ENCODE data around the gene GADL1.

DNA sequence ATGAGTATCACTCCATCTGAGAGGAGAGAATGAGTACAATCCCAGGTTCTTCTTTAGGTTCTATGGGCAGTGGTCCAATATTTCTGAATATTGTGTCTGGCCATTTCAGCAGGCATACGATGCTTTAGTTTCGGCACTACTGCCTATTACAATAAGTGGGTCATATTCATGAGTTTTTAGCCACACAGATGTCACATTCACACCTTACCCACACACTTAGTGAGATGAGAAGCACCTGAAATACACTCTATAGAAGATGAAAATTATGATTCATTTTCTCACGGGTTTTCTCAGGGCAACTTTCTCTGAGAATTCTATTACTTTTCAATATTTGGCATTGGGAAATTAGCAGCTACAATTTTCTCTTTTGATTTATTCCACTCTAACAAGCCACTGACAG lies 155.9 kb downstream of the GADL1 start:
- no peak for TF ChIP-seq POLR2A (IDR thresholded peaks at IDR 0.05)
- TF ChIP-seq, protein P1, sequence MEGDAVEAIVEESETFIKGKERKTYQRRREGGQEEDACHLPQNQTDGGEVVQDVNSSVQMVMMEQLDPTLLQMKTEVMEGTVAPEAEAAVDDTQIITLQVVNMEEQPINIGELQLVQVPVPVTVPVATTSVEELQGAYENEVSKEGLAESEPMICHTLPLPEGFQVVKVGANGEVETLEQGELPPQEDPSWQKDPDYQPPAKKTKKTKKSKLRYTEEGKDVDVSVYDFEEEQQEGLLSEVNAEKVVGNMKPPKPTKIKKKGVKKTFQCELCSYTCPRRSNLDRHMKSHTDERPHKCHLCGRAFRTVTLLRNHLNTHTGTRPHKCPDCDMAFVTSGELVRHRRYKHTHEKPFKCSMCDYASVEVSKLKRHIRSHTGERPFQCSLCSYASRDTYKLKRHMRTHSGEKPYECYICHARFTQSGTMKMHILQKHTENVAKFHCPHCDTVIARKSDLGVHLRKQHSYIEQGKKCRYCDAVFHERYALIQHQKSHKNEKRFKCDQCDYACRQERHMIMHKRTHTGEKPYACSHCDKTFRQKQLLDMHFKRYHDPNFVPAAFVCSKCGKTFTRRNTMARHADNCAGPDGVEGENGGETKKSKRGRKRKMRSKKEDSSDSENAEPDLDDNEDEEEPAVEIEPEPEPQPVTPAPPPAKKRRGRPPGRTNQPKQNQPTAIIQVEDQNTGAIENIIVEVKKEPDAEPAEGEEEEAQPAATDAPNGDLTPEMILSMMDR (IDR thresholded peaks at IDR 0.05) = no peak
